ENCODE results near the gene LGALS7B. TPM values are rescaled to one million over a fixed set of nuclear protein-coding genes. Genes with fewer than 3 reads are reported as not detected.

LGALS7B gene
- total RNA-seq, 6 experiments from 2014 or later: not detected

- H3K9me3 Mint-ChIP-seq: no peaks in the 10 kb centered on the region
- peaks cover 27% of the 10 kb centered on the region for H3K36me3 Mint-ChIP-seq (ENCODE audit: low read depth)
- H3K27me3 Mint-ChIP-seq (ENCODE audit: insufficient read depth): no peaks in the 10 kb centered on the region
- TF ChIP-seq CTCF (IDR thresholded peaks at IDR 0.05): no peak
- H3K27ac Mint-ChIP-seq: peak overlapping the region; percentile 94
- H3K4me3 Mint-ChIP-seq: peak overlapping the region; percentile 87
- H3K4me1 Mint-ChIP-seq (ENCODE audit: low read depth): peaks cover 52% of the 10 kb centered on the region
- DNase-seq: peak; percentile 92
Observed at GRCh38 chr19:38831142-38831605, 42.2 kb downstream of the LGALS7B start.

GRCh38 chr19:38833092-38833425 lies 44.1 kb downstream of the LGALS7B start:
- Mint-ChIP-seq H3K36me3 (ENCODE audit: low read depth) (peaks cover 35% of the 10 kb centered on the region), H3K4me1 (ENCODE audit: low read depth) (peaks cover 70% of the 10 kb centered on the region), H3K27me3 (ENCODE audit: insufficient read depth) (peaks cover 6% of the 10 kb centered on the region), H3K27ac (peak overlapping the region; percentile 7; the same call in 1 of the 2 replicates), H3K4me3 (no peak overlapping the region), H3K9me3 (no peaks in the 10 kb centered on the region)
- DNase-seq: no peak
- no peak for TF ChIP-seq CTCF (IDR thresholded peaks at IDR 0.05)

- Mint-ChIP-seq H3K36me3 (ENCODE audit: low read depth) (peaks cover 41% of the 10 kb centered on the region), H3K4me3 (no peak overlapping the region), H3K27me3 (ENCODE audit: insufficient read depth) (peaks cover 6% of the 10 kb centered on the region), H3K27ac (peak overlapping the region; percentile 63), H3K9me3 (no peaks in the 10 kb centered on the region), H3K4me1 (ENCODE audit: low read depth) (peaks cover 81% of the 10 kb centered on the region)
- TF ChIP-seq CTCF (IDR thresholded peaks at IDR 0.05): no peak
- DNase-seq: no peak
Observed at GRCh38 chr19:38834104-38834490, 45.1 kb downstream of the LGALS7B start.

GRCh38 chr19:38834590-38834989 lies 45.6 kb downstream of the LGALS7B start:
- H3K4me3 Mint-ChIP-seq: peak overlapping the region; percentile 5; the same call in 1 of the 2 replicates
- H3K4me1 Mint-ChIP-seq (ENCODE audit: low read depth): peaks cover 85% of the 10 kb centered on the region
- H3K27me3 Mint-ChIP-seq (ENCODE audit: insufficient read depth): peaks cover 6% of the 10 kb centered on the region
- peak overlapping the region; percentile 58 for H3K27ac Mint-ChIP-seq
- no peak for TF ChIP-seq CTCF (IDR thresholded peaks at IDR 0.05)
- H3K9me3 Mint-ChIP-seq: no peaks in the 10 kb centered on the region
- no peak for DNase-seq
- peaks cover 46% of the 10 kb centered on the region for H3K36me3 Mint-ChIP-seq (ENCODE audit: low read depth)

- no peak for TF ChIP-seq CTCF (IDR thresholded peaks at IDR 0.05)
Observed at GRCh38 chr19:38836159-38836982, 47.4 kb downstream of the LGALS7B start.

More at GRCh38 chr19:38836159-38836982, 47.4 kb downstream of the LGALS7B start:
- peak overlapping the region; percentile 92 for H3K27ac Mint-ChIP-seq
- DNase-seq: no peak
- peaks cover 83% of the 10 kb centered on the region for H3K4me1 Mint-ChIP-seq (ENCODE audit: low read depth)
- H3K27me3 Mint-ChIP-seq (ENCODE audit: insufficient read depth): peaks cover 8% of the 10 kb centered on the region
- peaks cover 54% of the 10 kb centered on the region for H3K36me3 Mint-ChIP-seq (ENCODE audit: low read depth)
- H3K4me3 Mint-ChIP-seq: peak overlapping the region; percentile 79
- H3K9me3 Mint-ChIP-seq: no peaks in the 10 kb centered on the region
